Nasal cavity respiratory epithelium epithelial cell of viscerocranial mucosa (primary cell): ENCODE results near the gene ZNF391. TPM values are rescaled to one million over a fixed set of nuclear protein-coding genes. Genes with fewer than 3 reads are reported as not detected.

ENCODE experiments used
- total RNA-seq: library from RNA; depleted of rRNA; stranded (reverse); fragments of >200 nt; gene quantifications from 2 replicates; pipeline ENCODE4 v1.2.3, GENCODE V29; 2014

The ZNF391 gene
- 1.0 and 6.5 TPM in 2 replicates for total RNA-seq

DNA sequence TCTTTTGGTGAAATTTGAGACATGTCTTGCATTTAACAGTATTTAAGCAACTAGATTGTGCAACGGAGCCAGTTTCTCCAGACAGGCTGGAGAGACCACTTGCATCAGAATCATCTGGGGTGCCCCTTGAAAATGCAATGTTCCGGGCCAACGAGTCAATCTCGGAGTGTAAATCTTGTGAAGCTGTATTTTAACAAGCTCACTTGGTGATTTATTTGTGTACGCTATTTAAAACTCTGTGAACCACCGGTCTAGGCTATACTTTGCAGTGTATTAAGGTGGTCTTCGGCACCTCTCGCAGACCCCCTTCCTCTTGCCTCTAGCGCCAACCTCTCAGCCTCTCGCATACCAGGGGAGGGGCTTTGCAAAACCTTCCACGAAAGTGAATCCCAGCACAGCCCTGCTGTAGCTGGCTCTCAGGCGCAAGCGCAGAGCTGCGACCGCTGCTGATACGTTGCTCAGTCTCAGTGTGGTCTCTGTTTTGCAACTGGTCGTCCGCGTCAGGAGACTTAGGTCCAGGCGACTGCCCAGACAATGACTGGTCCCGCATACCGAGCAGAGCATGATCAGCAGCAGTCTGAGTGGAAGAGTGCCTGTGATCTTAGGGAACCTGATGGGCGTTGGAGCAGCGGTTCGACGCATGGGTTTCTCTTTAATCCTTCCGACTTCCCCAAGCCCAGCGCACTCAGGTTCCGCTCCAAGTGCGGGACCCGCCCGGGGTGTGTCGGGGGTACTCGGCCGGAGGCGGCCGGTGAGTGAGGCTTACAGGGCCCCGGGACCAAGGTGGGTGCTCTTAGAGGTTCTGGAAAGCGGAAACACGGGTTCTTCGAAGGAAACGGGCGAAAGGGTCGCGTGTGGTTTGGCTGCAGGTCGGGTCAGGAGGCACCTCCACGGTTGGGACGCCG lies at the start of gene ZNF391:
Gene ZNF391, plus strand, starts transcription at position 467 of the 905 bp plus-strand sequence. CDS start 11,612 bp downstream, outside the sequence.

Other genes starting within 250 kb of the ZNF391 start
- gene PRSS16, start 141.1 kb upstream of the ZNF391 start, total RNA-seq, result 11.2 and 12.6 TPM in 2 replicates
- gene POM121L2, start 76.5 kb upstream of the ZNF391 start, total RNA-seq, result under 0.01 TPM in 1 of 2 replicates, not detected in the other
- gene ZNF184, start 84.3 kb downstream of the ZNF391 start, total RNA-seq, result 7.9 and 8.0 TPM in 2 replicates